Astrocyte of the cerebellum (primary cell): Measurements from ENCODE around the gene FOXJ1.

Source experiments
- DNase-seq: peaks from one replicate; pipeline ENCODE4 v3.0.0-alpha.2; 2011; ENCODE audit warnings: low read depth
- H3K4me3 ChIP-seq: 2 replicates; pipeline ENCODE4 v1.5.1; 2011; ENCODE audit warnings: mild to moderate bottlenecking, low read depth, low read length, moderate library complexity
- in situ Hi-C: cut with HindIII; loops from 2 replicates; pipeline ENCODE4 v1.10.0; 2017; ENCODE audit warnings: low sequenced_read_pairs
- TF ChIP-seq, protein P1 (sequence below): IDR thresholded peaks from 2 replicates; pipeline ENCODE4 v1.5.1; 2012; ENCODE audit warnings: low read length, low read depth, moderate library complexity, mild to moderate bottlenecking; ENCODE audit errors: missing control alignments

The FOXJ1 gene

DNA sequence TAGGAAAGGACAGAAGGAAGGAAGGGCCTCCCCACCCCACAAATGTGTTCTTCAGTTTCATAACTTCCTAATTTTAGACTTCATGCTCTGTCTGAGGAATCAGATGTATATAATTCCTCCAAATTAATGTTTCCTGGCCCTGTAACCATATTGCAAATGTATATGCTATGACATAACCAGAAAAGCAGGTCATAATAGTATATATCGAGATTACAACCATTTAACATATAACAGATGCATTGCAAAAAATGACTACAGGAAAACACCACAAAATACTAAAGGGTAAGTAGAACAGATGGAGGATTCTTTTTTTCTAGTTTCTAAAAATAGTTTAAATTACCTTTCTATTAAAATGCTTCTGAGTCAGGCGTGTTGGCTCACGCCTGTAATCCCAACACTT is 34.3 kb downstream of the FOXJ1 start:
- in situ Hi-C loops, result no loop called here
- TF ChIP-seq, protein P1, sequence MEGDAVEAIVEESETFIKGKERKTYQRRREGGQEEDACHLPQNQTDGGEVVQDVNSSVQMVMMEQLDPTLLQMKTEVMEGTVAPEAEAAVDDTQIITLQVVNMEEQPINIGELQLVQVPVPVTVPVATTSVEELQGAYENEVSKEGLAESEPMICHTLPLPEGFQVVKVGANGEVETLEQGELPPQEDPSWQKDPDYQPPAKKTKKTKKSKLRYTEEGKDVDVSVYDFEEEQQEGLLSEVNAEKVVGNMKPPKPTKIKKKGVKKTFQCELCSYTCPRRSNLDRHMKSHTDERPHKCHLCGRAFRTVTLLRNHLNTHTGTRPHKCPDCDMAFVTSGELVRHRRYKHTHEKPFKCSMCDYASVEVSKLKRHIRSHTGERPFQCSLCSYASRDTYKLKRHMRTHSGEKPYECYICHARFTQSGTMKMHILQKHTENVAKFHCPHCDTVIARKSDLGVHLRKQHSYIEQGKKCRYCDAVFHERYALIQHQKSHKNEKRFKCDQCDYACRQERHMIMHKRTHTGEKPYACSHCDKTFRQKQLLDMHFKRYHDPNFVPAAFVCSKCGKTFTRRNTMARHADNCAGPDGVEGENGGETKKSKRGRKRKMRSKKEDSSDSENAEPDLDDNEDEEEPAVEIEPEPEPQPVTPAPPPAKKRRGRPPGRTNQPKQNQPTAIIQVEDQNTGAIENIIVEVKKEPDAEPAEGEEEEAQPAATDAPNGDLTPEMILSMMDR, result no peak
- DNase-seq, result no peak
- H3K4me3 ChIP-seq, result no peak overlapping the region

GRCh38 chr17:76104896-76105231 is 36.2 kb downstream of the FOXJ1 start:
- no peak for DNase-seq
- TF ChIP-seq, protein P1, result no peak
- in situ Hi-C loops, result no loop called here
- no peak overlapping the region for H3K4me3 ChIP-seq

GRCh38 chr17:76104140-76104895 is 36.7 kb downstream of the FOXJ1 start:
- TF ChIP-seq, protein P1, result no peak
- no peak for DNase-seq
- H3K4me3 ChIP-seq, result peak overlapping the region; percentile 70
- in situ Hi-C loops, result no loop called here

- peak within 1 kb of the TSS; percentile 70 for H3K4me3 ChIP-seq
- in situ Hi-C loops, result no loop called here
- peak; percentile 73 for DNase-seq
- TF ChIP-seq, protein P1, result peak; percentile 11
These were observed 37.5 kb downstream of the FOXJ1 start, which contains the start of gene EXOC7 for GRCh38 chr17:76103274-76104139. Gene EXOC7, minus strand, starts transcription at chr17:76103787. Its CDS starts 95 bp downstream, at chr17:76103692.

DNA sequence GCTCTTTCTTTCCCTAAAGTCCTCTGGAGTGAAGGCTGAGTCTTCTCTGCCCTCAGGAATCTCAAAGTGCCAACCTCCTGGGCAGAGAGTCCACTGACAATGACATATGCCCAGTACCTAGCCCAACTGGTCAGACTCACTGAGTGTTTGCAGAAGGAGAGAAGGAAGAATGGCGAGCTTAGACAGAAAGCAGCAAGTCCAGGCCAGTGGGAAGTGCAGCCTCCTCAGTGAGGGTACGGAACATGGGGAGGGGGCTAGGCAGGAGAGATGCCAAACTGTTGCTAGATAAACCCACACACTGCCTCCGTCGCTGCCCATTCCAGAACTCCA is 38.1 kb downstream of the FOXJ1 start:
- in situ Hi-C loops, result no loop called here
- H3K4me3 ChIP-seq, result peak overlapping the region; percentile 70
- TF ChIP-seq, protein P1, result no peak

DNA sequence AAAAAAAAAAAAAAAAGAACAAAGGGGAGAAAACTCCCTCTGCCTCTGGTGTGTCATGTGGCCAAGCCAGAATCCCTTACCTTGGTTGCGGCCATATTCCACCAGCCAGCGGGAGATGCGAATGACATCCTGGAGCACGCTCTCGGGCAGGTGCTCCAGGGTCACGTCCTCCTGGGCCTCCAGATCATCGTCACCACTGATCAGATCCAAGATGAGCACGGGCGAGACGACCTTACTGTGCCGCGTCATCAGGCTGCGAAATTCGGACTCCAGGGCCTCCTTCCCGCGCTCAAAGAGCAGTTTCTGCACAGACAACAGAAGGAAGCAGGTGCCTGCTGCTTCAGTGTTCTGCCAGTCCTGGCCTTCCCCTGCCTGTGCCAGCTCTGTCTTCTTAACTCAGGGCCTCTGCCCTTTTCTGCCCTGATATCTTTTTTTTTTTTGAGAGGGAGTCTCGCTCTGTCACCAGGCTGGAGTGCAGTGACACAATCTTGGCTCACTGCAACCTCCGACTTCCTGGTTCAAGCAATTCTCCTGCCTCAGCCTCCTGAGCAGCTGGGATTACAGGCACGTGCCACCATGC is 43.2 kb downstream of the FOXJ1 start:
- DNase-seq, result no peak
- TF ChIP-seq, protein P1, result no peak
- in situ Hi-C loops, result no loop called here
- no peak overlapping the region for H3K4me3 ChIP-seq

More for the DNA sequence above, 38.1 kb downstream of the FOXJ1 start:
- DNase-seq, result no peak
